ENCODE results near the gene RNASE3. TPM values are rescaled to one million over a fixed set of nuclear protein-coding genes. Genes with fewer than 3 reads are reported as not detected.
"Not testable (repeated sequence)": the region's sequence is repeated elsewhere in the genome, so short reads cannot be mapped to it uniquely, and the experiment has no call there.

RNASE3 gene
- not detected for total RNA-seq (ENCODE audit: unreplicated experiment)
- long read RNA-seq = 0 reads

DNA sequence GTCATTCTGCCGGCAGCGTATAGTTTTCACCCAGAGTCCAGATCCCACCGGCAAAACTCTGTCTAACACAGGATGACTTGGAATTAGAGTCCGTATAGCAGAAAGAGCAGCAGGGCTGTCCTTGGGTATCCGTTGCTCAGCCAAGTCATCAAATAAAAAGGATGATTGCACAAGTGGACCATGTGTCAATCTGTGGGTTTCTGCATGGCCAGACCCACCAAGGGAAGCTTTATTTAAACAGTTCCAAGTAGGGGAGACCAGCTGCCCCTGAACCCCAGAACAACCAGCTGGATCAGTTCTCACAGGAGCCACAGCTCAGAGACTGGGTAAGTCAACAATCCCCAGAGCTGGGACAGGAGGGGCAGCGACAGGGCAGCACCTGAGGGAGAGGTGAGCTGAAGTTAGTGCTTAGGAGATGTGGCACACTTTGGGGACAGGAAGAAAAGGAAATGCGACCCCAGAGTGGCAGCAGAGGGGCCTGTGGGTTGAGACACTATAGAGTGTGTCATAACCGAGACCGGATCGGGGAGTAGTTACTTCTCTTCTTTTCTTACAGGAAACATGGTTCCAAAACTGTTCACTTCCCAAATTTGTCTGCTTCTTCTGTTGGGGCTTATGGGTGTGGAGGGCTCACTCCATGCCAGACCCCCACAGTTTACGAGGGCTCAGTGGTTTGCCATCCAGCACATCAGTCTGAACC lies at the start of gene RNASE3:
Gene RNASE3, plus strand, starts transcription at position 260 of the 700 bp plus-strand sequence. Its CDS starts 302 bp downstream, at position 562.
- H3K4me1 Mint-ChIP-seq (ENCODE audit: low read depth, unreplicated experiment); H3K36me3 Mint-ChIP-seq (ENCODE audit: unreplicated experiment); H3K4me3 Mint-ChIP-seq (ENCODE audit: unreplicated experiment); DNase-seq; H3K9me3 Mint-ChIP-seq (ENCODE audit: unreplicated experiment); H3K27me3 Mint-ChIP-seq (ENCODE audit: unreplicated experiment); H3K27ac Mint-ChIP-seq (ENCODE audit: unreplicated experiment): not testable (repeated sequence)

DNA sequence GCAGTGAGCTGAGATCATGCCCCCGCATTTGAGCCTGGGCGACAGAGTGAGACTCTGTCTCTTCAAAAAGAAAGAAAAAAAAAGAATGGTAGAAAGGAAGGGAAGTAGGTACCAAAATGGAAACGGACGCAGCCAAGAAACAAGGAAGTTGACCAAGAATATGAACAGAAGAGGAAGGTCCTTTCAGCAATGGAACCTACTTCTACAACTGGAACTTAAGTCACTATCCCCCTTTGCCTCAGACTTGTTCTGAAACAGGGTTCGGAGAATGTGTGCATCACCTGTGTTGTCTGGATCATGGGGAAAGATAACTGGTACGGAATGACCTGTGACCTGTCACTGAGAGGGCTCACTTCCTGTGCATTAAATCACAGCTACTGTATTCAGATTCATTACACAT lies 44.6 kb upstream of the RNASE3 start:
- DNase-seq = no peak
- TF ChIP-seq, protein P1, sequence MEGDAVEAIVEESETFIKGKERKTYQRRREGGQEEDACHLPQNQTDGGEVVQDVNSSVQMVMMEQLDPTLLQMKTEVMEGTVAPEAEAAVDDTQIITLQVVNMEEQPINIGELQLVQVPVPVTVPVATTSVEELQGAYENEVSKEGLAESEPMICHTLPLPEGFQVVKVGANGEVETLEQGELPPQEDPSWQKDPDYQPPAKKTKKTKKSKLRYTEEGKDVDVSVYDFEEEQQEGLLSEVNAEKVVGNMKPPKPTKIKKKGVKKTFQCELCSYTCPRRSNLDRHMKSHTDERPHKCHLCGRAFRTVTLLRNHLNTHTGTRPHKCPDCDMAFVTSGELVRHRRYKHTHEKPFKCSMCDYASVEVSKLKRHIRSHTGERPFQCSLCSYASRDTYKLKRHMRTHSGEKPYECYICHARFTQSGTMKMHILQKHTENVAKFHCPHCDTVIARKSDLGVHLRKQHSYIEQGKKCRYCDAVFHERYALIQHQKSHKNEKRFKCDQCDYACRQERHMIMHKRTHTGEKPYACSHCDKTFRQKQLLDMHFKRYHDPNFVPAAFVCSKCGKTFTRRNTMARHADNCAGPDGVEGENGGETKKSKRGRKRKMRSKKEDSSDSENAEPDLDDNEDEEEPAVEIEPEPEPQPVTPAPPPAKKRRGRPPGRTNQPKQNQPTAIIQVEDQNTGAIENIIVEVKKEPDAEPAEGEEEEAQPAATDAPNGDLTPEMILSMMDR (IDR thresholded peaks at IDR 0.05; ENCODE audit: partially characterized antibody, unreplicated experiment) = no peak
- Mint-ChIP-seq H3K4me1 (ENCODE audit: low read depth, unreplicated experiment) (no peaks in the 10 kb centered on the region), H3K27ac (ENCODE audit: unreplicated experiment) (no peak overlapping the region), H3K36me3 (ENCODE audit: unreplicated experiment) (no peaks in the 10 kb centered on the region), H3K4me3 (ENCODE audit: unreplicated experiment) (no peak overlapping the region), H3K27me3 (ENCODE audit: unreplicated experiment) (no peaks in the 10 kb centered on the region), H3K9me3 (ENCODE audit: unreplicated experiment) (no peaks in the 10 kb centered on the region)

DNA sequence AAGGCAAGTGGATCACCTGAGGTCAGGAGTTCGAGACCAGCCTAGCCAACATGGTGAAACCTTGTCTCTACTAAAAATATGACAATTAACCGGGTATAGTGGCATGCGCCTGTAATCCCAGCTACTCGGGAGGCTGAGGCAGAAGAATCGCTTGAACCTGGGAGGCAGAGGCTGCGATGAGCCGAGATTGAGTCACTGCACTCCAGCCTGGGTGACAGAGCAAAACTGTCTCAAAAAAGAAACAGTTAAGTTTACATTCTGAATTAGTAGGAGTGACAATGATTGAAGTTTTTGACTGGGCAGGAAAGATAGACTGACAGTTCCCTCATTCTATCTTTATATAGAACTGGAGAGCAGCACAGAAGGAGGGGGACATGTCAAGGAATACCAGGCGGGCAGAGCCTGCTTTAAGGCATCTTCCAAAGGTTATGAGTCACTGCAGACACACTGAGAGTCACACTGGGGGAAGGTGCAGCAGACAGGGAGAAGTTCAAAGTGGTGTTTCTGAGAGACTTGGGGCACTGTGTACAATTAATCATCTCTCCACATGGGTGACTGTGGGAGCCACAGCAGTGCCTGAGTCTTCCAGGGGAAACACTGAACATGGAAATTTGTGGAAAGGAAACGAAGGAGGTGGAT lies 42.8 kb upstream of the RNASE3 start:
- Mint-ChIP-seq H3K4me1 (ENCODE audit: low read depth, unreplicated experiment) (no peaks in the 10 kb centered on the region), H3K27me3 (ENCODE audit: unreplicated experiment) (no peaks in the 10 kb centered on the region), H3K27ac (ENCODE audit: unreplicated experiment) (no peak overlapping the region), H3K4me3 (ENCODE audit: unreplicated experiment) (no peak overlapping the region), H3K36me3 (ENCODE audit: unreplicated experiment) (no peaks in the 10 kb centered on the region), H3K9me3 (ENCODE audit: unreplicated experiment) (no peaks in the 10 kb centered on the region)
- DNase-seq = no peak
- TF ChIP-seq, protein P1 (IDR thresholded peaks at IDR 0.05; ENCODE audit: partially characterized antibody, unreplicated experiment) = no peak

DNA sequence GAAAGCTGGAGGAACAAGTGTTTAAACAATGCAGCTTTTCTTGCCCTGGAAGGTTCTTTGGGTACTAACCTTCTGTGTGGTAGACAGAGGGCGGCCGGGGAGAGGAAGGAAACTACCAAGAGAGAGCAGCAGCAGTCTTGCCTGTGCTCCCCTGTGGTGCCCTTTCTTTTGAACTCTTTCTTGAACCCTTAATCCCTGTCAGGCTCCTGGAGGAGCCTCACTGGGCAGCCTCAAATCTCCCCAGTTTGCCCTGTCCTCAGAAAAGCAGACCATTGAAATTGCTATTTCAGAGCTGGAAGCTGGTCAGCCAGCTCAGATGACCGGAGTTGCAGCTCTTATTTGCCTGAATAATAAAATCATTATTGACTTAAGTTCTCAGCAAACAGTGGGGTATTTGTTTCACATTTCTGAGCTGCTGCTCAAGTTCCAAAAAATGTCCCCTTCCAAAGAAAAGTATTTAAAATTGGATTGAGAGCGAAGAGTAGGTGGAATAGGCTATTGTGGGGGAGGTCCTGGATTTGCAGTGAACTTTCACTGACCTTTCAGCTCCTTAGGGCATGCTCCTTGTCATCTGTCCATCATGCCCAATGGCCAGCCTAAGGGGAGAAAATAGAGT lies 42.1 kb upstream of the RNASE3 start:
- Mint-ChIP-seq H3K9me3 (ENCODE audit: unreplicated experiment) (no peaks in the 10 kb centered on the region), H3K27ac (ENCODE audit: unreplicated experiment) (no peak overlapping the region), H3K4me3 (ENCODE audit: unreplicated experiment) (no peak overlapping the region), H3K4me1 (ENCODE audit: low read depth, unreplicated experiment) (no peaks in the 10 kb centered on the region), H3K27me3 (ENCODE audit: unreplicated experiment) (no peaks in the 10 kb centered on the region), H3K36me3 (ENCODE audit: unreplicated experiment) (no peaks in the 10 kb centered on the region)
- DNase-seq = no peak
- TF ChIP-seq, protein P1 (IDR thresholded peaks at IDR 0.05; ENCODE audit: partially characterized antibody, unreplicated experiment) = no peak

DNA sequence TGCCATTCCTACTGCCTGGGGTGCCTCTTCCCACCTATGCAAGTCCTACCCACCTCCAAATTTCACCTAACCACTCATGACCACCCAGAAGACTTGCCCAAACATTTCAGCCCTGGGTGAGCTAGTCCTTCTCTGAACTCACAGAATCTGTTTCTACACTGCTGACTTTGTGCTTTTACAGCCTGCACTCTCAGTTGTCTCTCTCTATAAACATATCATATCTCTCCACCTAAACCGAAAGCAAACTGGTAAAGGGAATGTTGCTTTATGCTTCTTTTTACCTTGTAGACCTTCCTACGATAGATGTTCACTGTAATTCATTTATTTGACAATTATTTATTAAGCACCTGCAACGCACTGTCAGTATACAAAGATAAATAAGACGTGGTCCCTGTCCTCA lies 38.1 kb upstream of the RNASE3 start:
- TF ChIP-seq, protein P1 (IDR thresholded peaks at IDR 0.05; ENCODE audit: partially characterized antibody, unreplicated experiment) = no peak
- Mint-ChIP-seq H3K36me3 (ENCODE audit: unreplicated experiment) (no peaks in the 10 kb centered on the region), H3K27me3 (ENCODE audit: unreplicated experiment) (no peaks in the 10 kb centered on the region), H3K4me1 (ENCODE audit: low read depth, unreplicated experiment) (no peaks in the 10 kb centered on the region), H3K9me3 (ENCODE audit: unreplicated experiment) (peaks cover 1% of the 10 kb centered on the region), H3K4me3 (ENCODE audit: unreplicated experiment) (no peak overlapping the region), H3K27ac (ENCODE audit: unreplicated experiment) (no peak overlapping the region)
- DNase-seq = no peak
